ENCODE measurements around the gene CUL2. TPM values are rescaled to one million over a fixed set of nuclear protein-coding genes. Genes with fewer than 3 reads are reported as not detected.
A peak's percentile ranks its signal among the peaks of the same experiment; 100 is the strongest.

CUL2 gene
- total RNA-seq, 2 donors from 2014 or later = 7.3 to 8.0 TPM

GRCh38 chr10:34988397-34989067 is 101.6 kb downstream of the CUL2 start:
- Histone ChIP-seq H3K4me3 (no peak overlapping the region), H3K36me3 (replicated peaks in 1 of 2; ENCODE audit: insufficient read depth in 1 of 2, low read depth in 2 of 2) (no peaks in the 10 kb centered on the region), H3K9me3 (no peaks in the 10 kb centered on the region), H3K27ac (no peak overlapping the region), H3K27me3 (no peaks in the 10 kb centered on the region), H3K4me1 (no peaks in the 10 kb centered on the region)
- no peak for TF ChIP-seq CTCF (IDR thresholded peaks at IDR 0.05)
- TF ChIP-seq POLR2A (IDR thresholded peaks at IDR 0.05) = no peak
- WGBS, 2 donors = 85 to 86% methylated on average over 8 of the region's 8 CpGs
- intact Hi-C loops (cut with DNase I) = no loop called here
- ATAC-seq = no peak
- no peak for DNase-seq

- intact Hi-C loops (cut with DNase I) = no loop called here
- 55 to 83% methylated on average over 2 of the region's 2 CpGs for whole genome bisulfite sequencing, 2 donors
- H3K9me3 ChIP-seq = no peaks in the 10 kb centered on the region
- no peak for ATAC-seq
- no peak for DNase-seq
- H3K36me3 ChIP-seq (replicated peaks in 1 of 2; ENCODE audit: insufficient read depth in 1 of 2, low read depth in 2 of 2) = no peaks in the 10 kb centered on the region
- no peak for TF ChIP-seq POLR2A (IDR thresholded peaks at IDR 0.05)
- peak in 1 of 7 experiments; percentile 8 for TF ChIP-seq CTCF (IDR thresholded peaks at IDR 0.05)
- no peak overlapping the region for H3K27ac ChIP-seq
- H3K4me3 ChIP-seq = no peak overlapping the region
- H3K27me3 ChIP-seq = no peaks in the 10 kb centered on the region
- H3K4me1 ChIP-seq = no peaks in the 10 kb centered on the region
These were observed 104.3 kb downstream of the CUL2 start for GRCh38 chr10:34985823-34986222.

DNA sequence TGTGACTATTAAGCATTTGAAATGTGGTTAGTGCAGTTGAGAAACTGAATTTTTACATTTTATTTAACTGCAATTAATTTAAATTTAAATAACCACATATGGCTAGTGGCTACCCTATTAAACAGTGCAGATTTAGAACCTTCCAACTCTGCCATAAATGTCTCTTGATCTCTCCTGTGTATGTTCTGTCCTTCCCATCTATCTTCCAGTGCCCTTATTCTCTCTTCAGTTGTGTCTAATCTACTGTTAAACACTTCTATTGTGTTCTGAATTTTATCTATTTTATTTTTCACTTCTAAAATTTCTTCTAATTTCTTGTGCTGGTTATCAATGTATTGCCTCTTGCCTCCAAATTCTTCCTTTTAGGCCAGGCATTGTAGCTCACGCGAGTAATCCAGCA is 105.0 kb downstream of the CUL2 start:
- DNase-seq (no peak), ATAC-seq (no peak)
- intact Hi-C loops (cut with DNase I) = no loop called here
- TF ChIP-seq POLR2A (IDR thresholded peaks at IDR 0.05) = no peak
- no peak for TF ChIP-seq CTCF (IDR thresholded peaks at IDR 0.05)
- H3K4me1 ChIP-seq = no peaks in the 10 kb centered on the region
- H3K27me3 ChIP-seq = no peaks in the 10 kb centered on the region
- no peaks in the 10 kb centered on the region for H3K9me3 ChIP-seq
- no peaks in the 10 kb centered on the region for H3K36me3 ChIP-seq (replicated peaks in 1 of 2; ENCODE audit: insufficient read depth in 1 of 2, low read depth in 2 of 2)
- H3K4me3 ChIP-seq = no peak overlapping the region
- no peak overlapping the region for H3K27ac ChIP-seq
- WGBS, 2 donors = 94 to 97% methylated on average over 2 of the region's 2 CpGs

- Histone ChIP-seq H3K36me3 (replicated peaks in 1 of 2; ENCODE audit: insufficient read depth in 1 of 2, low read depth in 2 of 2) (no peaks in the 10 kb centered on the region), H3K27me3 (no peaks in the 10 kb centered on the region), H3K27ac (no peak overlapping the region), H3K9me3 (no peaks in the 10 kb centered on the region), H3K4me1 (no peaks in the 10 kb centered on the region), H3K4me3 (no peak overlapping the region)
- ATAC-seq = no peak
- intact Hi-C loops (cut with DNase I) = no loop called here
- no peak for DNase-seq
- WGBS, 2 donors = 66 to 73% methylated on average over 2 of the region's 2 CpGs
- TF ChIP-seq POLR2A (IDR thresholded peaks at IDR 0.05) (no peak), CTCF (IDR thresholded peaks at IDR 0.05) (no peak)
These were observed 108.3 kb downstream of the CUL2 start for GRCh38 chr10:34981844-34982243.

- Histone ChIP-seq H3K27ac (no peak overlapping the region), H3K9me3 (no peaks in the 10 kb centered on the region), H3K27me3 (no peaks in the 10 kb centered on the region), H3K4me1 (no peaks in the 10 kb centered on the region), H3K4me3 (no peak overlapping the region), H3K36me3 (replicated peaks in 1 of 2; ENCODE audit: insufficient read depth in 1 of 2, low read depth in 2 of 2) (no peaks in the 10 kb centered on the region)
- TF ChIP-seq POLR2A (IDR thresholded peaks at IDR 0.05) = no peak
- no peak for TF ChIP-seq CTCF (IDR thresholded peaks at IDR 0.05)
- ATAC-seq = no peak
- WGBS, 2 donors = 73% methylated on average over 2 of the region's 2 CpGs
- intact Hi-C loops (cut with DNase I) = no loop called here
- DNase-seq = no peak
These were observed 110.2 kb downstream of the CUL2 start for GRCh38 chr10:34979938-34980337.
